AG10803 (cell line): ENCODE measurements around the gene SLC2A10.
A peak's percentile ranks its signal among the peaks of the same experiment; 100 is the strongest.

Experiments used
- DNase-seq: peaks from one replicate; pipeline ENCODE4 v3.0.0; 2010; ENCODE audit warnings: low read depth
- H3K4me3 ChIP-seq: 2 replicates; pipeline ENCODE4 v1.5.1; 2011; ENCODE audit warnings: mild to moderate bottlenecking, low read length, control low read depth
- CTCF ChIP-seq: conservative IDR thresholded peaks from 2 replicates; pipeline ENCODE4 v1.5.1; 2011; ENCODE audit warnings: mild to moderate bottlenecking, low read length, control low read depth, inconsistent platforms

SLC2A10 gene

GRCh38 chr20:46709459-46710152 is at the start of gene SLC2A10:
Gene SLC2A10 (plus strand): TSS chr20:46709649. CDS start chr20:46709737, 88 bp downstream.
- no peak; the same call in 1 of the 2 replicates for TF ChIP-seq CTCF
- DNase-seq, result peak; percentile 72
- peak within 1 kb of the TSS; percentile 86 for H3K4me3 ChIP-seq

GRCh38 chr20:46660487-46660886 is 49.0 kb upstream of the SLC2A10 start:
- no peak for DNase-seq
- no peak overlapping the region for H3K4me3 ChIP-seq
- no peak for TF ChIP-seq CTCF

- TF ChIP-seq CTCF, result no peak
- no peak for DNase-seq
- no peak overlapping the region for H3K4me3 ChIP-seq
These were observed 47.8 kb upstream of the SLC2A10 start for GRCh38 chr20:46661659-46662058.

GRCh38 chr20:46663531-46663930 is 45.9 kb upstream of the SLC2A10 start:
- no peak overlapping the region for H3K4me3 ChIP-seq
- no peak for TF ChIP-seq CTCF
- no peak for DNase-seq

- H3K4me3 ChIP-seq, result no peak overlapping the region
- DNase-seq, result no peak
- no peak for TF ChIP-seq CTCF
These were observed 43.8 kb upstream of the SLC2A10 start for GRCh38 chr20:46665602-46666001.

GRCh38 chr20:46666306-46666705 is 43.1 kb upstream of the SLC2A10 start:
- TF ChIP-seq CTCF, result no peak
- DNase-seq, result no peak
- no peak overlapping the region for H3K4me3 ChIP-seq

- H3K4me3 ChIP-seq, result no peak overlapping the region
- DNase-seq, result no peak
- no peak for TF ChIP-seq CTCF
These were observed 42.5 kb upstream of the SLC2A10 start for GRCh38 chr20:46666818-46667515.
